Head of caudate nucleus (tissue), 42 donors: ENCODE measurements around the gene BCAT1.

Experiments
- DNase-seq, 42 donors: peaks; one replicate each; pipeline versions ENCODE4 v3.0.0 to v3.0.0-alpha.2; 2020 to 2021; ENCODE audit warnings: mixed read lengths in 7 of 42
- intact Hi-C: fragments of 100-400 bp; cut with DNase I; formaldehyde crosslinking; loops from one replicate; pipeline ENCODE4 v1.15.0; 2022

BCAT1 gene

DNA sequence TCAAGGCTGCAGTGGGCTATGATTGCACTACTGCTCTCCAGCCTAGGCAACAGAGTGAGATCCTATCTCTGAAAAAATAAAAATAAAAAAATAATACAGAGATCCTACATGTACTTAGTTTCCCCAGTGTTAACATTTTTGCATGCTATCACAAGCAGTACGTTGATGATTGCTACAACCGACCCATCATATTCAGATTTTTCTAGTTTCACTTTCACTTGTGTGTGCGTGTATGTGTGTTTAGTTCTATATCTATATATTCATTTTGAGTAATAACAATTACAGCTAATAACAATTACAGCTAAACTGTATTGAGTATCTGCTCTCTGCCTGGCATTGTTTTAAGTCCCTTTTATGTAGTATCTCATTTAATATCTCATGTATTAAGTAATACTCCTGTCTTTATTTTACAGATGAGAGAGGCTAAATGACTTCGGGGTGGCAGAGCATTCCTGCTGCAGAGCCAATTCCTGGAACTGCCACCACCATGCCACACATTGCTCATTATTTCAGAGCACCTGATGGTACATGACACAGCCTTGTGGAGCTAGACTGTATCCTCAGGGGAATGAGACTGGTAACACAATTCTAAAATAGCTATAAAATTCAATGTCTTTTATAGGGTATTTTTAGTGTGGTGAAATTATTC is 153.1 kb downstream of the BCAT1 start:
- no peak for DNase-seq
- intact Hi-C loops: no loop called here

GRCh38 chr12:24791622-24792021 is 157.3 kb downstream of the BCAT1 start:
- intact Hi-C loops: no loop called here

GRCh38 chr12:24788886-24789285 is 160.0 kb downstream of the BCAT1 start:
- intact Hi-C loops: no loop called here

More at GRCh38 chr12:24791622-24792021, 157.3 kb downstream of the BCAT1 start:
- no peak for DNase-seq

GRCh38 chr12:24780697-24781368 is 168.1 kb downstream of the BCAT1 start:
- intact Hi-C loops: no loop called here
- no peak for DNase-seq

More at GRCh38 chr12:24788886-24789285, 160.0 kb downstream of the BCAT1 start:
- DNase-seq: no peak

GRCh38 chr12:24778486-24779304 is 170.2 kb downstream of the BCAT1 start:
- DNase-seq: peak in 1 of 42 donors; percentile 46
- intact Hi-C loops: no loop called here

DNA sequence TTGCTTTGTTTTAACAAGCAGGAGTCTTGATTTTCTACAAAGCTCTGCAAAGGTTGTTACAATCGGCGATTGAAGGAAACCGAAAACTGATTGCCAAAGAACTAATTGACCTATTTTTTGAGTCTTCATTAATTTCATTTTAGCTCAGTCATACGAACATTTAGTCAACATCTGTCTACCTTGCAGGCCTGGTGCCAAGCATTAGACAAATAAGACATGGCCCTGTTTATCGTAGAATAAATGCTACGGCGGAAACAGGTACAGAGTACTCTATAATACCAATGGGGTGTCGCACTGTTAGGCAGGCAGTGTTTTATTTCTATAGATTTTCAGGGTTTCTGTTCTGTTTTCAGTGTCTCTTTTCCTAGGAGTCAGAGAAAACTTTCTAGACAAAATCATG is 171.5 kb downstream of the BCAT1 start:
- intact Hi-C loops: no loop called here
- no peak for DNase-seq

DNA sequence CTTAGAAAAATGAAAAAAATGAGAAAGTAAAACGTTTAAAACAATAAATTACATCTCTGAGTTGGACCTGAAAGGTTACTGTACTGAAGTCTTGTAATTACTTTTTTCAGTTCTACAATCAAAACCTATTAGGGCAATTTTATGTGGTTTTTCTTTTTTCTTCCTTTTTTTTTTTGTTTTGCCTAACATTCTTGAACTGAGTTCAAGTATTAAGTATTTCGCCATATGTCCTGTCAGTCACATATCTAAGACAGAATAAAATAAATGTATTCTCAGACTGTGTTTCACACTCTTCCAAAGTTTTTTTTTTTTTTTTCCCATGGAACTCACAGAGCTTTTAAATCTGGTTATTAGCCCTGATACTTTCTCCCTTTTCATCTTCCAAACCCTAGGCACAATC is 172.0 kb downstream of the BCAT1 start:
- DNase-seq: no peak
- intact Hi-C loops: no loop called here

- intact Hi-C loops: no loop called here
- DNase-seq: no peak
Measured at GRCh38 chr12:24775073-24775472, 173.8 kb downstream of the BCAT1 start.

DNA sequence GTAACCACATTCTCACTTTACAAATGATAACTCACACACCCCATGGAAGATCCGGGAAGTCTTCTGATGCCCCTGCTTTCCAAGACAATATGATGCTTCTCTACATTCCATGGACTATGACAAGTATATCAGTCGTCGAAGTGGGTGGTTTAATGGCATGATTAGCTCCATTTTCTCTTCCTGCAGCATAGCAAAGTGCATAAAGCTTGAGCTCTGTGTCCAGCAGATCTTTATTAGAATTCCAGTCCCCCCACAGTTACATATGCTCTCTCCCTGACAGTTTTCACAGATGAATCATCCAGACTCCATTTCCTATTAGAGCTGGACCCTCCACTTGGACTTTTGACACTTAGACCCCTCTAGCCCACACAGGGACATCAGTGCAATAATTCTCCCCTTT is 174.9 kb downstream of the BCAT1 start:
- DNase-seq: no peak
- intact Hi-C loops: no loop called here

- DNase-seq: no peak
- intact Hi-C loops: no loop called here
Measured at GRCh38 chr12:24772813-24773212, 176.1 kb downstream of the BCAT1 start.

DNA sequence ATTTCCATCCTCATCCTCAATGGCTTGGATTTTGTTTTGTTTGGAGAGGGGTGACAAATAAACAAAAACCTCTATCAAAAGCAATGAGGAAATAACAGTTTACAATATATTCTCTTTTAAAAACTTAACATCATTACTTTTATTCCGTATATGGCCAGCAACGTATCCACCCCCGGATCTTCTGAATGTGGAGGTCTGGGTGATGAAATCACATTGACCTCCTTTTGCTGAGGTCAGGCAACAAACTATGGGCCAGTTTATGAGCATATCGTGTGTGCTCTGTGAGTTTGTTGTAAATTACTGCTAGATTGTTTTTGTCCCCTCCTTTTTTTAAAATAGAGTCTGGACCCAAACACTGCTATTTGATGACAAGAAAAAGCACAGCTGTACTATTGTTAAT is 178.1 kb downstream of the BCAT1 start:
- no peak for DNase-seq
- intact Hi-C loops: no loop called here

DNA sequence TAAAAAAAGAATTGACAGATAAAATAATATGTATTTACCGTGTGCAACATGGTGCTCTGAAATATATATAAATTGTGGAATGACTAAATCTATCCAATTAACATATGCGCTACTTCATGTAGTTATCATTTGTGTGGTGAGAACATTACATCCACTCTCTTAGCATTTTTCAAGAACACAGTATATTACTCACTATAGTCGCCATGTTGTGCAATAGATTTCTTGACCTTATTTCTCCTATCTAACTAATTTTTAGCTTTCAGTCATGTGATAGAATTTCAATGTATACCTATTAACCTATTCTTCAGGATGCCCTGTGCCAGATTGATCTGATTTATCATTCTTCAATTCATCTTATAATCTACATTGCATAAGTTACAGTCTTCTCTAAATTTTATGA is 178.6 kb downstream of the BCAT1 start:
- DNase-seq: no peak
- intact Hi-C loops: no loop called here

DNA sequence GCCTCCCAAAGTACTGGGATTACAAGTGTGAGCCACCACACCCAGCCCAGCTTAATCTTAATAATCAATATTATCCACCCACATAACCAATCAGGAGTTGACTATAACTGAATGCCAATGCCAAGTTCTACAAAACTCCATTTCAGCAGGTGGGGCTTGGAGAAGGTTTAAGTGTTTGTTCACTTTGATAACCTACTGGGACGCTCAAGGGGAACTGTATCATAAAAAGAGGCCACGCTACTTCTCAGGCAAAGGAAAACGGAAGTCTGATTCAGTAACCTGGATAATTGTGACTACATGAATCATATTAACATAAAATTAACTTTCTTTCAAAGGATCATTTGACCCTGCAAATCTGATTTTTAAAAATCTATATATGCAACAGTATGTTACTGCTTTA is 179.2 kb downstream of the BCAT1 start:
- no peak for DNase-seq
- intact Hi-C loops: no loop called here

DNA sequence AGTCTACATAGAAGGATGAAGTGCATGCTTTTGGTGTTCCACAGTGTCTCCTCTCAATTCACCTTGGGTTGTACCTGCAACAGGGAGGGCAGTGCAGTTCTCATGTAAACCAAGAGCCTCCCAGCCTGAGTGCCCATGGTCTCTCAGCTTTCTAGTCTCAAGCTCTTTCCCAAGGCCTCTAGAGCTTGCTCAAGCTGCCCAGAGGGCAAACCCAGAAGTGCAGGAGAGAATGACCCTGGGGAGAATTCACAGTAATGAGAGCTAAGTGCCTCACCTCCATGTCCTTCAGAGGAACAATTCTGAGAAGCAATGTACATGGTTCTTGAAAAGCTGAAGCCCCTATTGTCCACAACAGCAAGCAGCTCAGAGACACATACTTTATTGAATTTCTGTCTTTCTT is 180.5 kb downstream of the BCAT1 start:
- intact Hi-C loops: no loop called here
- no peak for DNase-seq

GRCh38 chr12:24767016-24767415 is 181.9 kb downstream of the BCAT1 start:
- intact Hi-C loops: no loop called here
- no peak for DNase-seq

- intact Hi-C loops: no loop called here
Measured at GRCh38 chr12:24764712-24765111, 184.2 kb downstream of the BCAT1 start.

DNA sequence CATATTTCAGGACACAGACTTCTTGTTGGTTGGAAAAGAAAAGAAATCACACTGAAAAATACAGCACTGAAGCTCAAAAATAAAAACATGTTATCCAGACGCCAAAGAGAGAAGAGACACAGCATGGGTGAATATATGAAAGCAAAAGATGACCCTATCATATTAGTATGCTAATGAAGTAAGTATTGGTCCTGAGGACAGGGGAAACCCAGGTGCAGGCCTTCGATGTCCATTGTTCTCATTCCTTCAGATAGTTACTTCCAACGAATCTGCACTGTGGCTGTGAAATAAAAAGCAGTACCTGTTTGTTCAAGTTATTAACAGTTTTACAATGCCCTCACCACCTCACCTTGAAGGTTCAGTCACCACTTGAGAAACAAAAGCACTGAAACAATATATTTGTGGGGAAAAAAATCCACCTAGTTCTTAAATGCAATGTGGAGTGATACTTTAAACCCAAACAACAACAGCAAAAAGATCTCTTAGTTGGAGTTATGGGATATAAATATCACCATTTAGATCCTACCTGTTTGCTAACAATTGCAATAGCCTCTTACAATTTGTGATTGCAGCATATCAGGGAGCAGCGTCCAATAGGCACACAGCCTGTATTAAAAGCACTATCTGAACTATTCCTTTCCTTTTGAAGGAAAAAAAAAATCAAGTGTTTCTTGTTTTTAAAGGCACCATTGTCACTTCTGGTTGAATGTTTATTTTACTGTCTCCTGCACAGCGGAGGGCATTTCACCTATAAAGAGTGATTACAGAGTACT is 188.1 kb downstream of the BCAT1 start:
- DNase-seq: no peak
- intact Hi-C loops: no loop called here

More at GRCh38 chr12:24764712-24765111, 184.2 kb downstream of the BCAT1 start:
- DNase-seq: no peak

- DNase-seq: peak in 3 of 42 donors; percentile 21 to 24 (median 21)
- intact Hi-C loops: no loop called here
Measured at GRCh38 chr12:24760162-24760561, 188.7 kb downstream of the BCAT1 start.
